Effector memory CD8-positive, alpha-beta T cell (primary cell): ENCODE data around the gene ABCF1.
A peak's percentile ranks its signal among the peaks of the same experiment; 100 is the strongest.

ENCODE experiments used
- ATAC-seq: fragments of 150-1000 bp; cut with Tn5 transposase; replicated peaks from 2 replicates; pipeline ENCODE4 v1.10.0; 2021; ENCODE audit warnings: mild to moderate bottlenecking, moderate library complexity
- DNase-seq, 3 experiments: peaks; one replicate each; pipeline ENCODE4 v3.0.0; 2021
- H3K27ac Mint-ChIP-seq, 2 donors: one replicate each; pipeline ENCODE4 v1.8.0; 2022; ENCODE audit warnings: mild to moderate bottlenecking in 2 of 2, mixed read lengths in 2 of 2, moderate library complexity in 2 of 2
- H3K27me3 Mint-ChIP-seq, 2 donors: one replicate each; pipeline ENCODE4 v1.8.0; 2022; ENCODE audit warnings: mixed read lengths in 2 of 2
- H3K36me3 Mint-ChIP-seq: one replicate; pipeline ENCODE4 v1.8.0; 2022; ENCODE audit warnings: mild to moderate bottlenecking, moderate library complexity, mixed read lengths; ENCODE audit not compliant: insufficient read depth
- H3K4me1 Mint-ChIP-seq, 2 donors: one replicate each; pipeline ENCODE4 v1.8.0; 2022; ENCODE audit warnings: low read depth in 2 of 2, mixed read lengths in 2 of 2
- H3K4me3 Mint-ChIP-seq, 2 donors: one replicate each; pipeline ENCODE4 v1.8.0; 2022; ENCODE audit warnings: mild to moderate bottlenecking in 2 of 2, mixed read lengths in 2 of 2, moderate library complexity in 2 of 2
- H3K9me3 Mint-ChIP-seq, 2 donors: one replicate each; pipeline ENCODE4 v1.8.0; 2022; ENCODE audit warnings: mixed read lengths in 2 of 2

Gene ABCF1

GRCh38 chr6:30598912-30599624, 27.8 kb downstream of the ABCF1 start:
- Mint-ChIP-seq H3K27ac (peak overlapping the region; percentile 49 to 63), H3K4me3 (no peak overlapping the region), H3K27me3 (no peaks in the 10 kb centered on the region), H3K9me3 (no peaks in the 10 kb centered on the region), H3K4me1 (peaks cover 17 to 30% of the 10 kb centered on the region in 2 donors), H3K36me3 (peaks cover 59% of the 10 kb centered on the region)
- DNase-seq (no peak), ATAC-seq (no peak)

- H3K9me3 Mint-ChIP-seq, result no peaks in the 10 kb centered on the region
- H3K36me3 Mint-ChIP-seq, result peaks cover 61% of the 10 kb centered on the region
- no peak for ATAC-seq
- no peak for DNase-seq
- no peaks in the 10 kb centered on the region for H3K27me3 Mint-ChIP-seq
- no peak overlapping the region for H3K4me3 Mint-ChIP-seq
- peak overlapping the region; percentile 49 to 91 for H3K27ac Mint-ChIP-seq
- H3K4me1 Mint-ChIP-seq, result peaks cover 17 to 34% of the 10 kb centered on the region in 2 donors
These were observed 28.5 kb downstream of the ABCF1 start for GRCh38 chr6:30599625-30600324.

- ATAC-seq (no peak), DNase-seq (no peak)
- Mint-ChIP-seq H3K36me3 (peaks cover 66% of the 10 kb centered on the region), H3K9me3 (no peaks in the 10 kb centered on the region), H3K4me3 (peak overlapping the region in 1 of 2 donors; percentile 17), H3K4me1 (peaks cover 17 to 34% of the 10 kb centered on the region in 2 donors), H3K27me3 (no peaks in the 10 kb centered on the region), H3K27ac (peak overlapping the region; percentile 49 to 91)
These were observed 29.3 kb downstream of the ABCF1 start for GRCh38 chr6:30600451-30600961.

- Mint-ChIP-seq H3K27ac (peak overlapping the region; percentile 84 to 91), H3K9me3 (no peaks in the 10 kb centered on the region), H3K36me3 (peaks cover 75% of the 10 kb centered on the region), H3K4me1 (peaks cover 20 to 34% of the 10 kb centered on the region in 2 donors), H3K27me3 (no peaks in the 10 kb centered on the region), H3K4me3 (peak overlapping the region; percentile 6 to 29)
- DNase-seq, result peak; percentile 26 to 35 (median 27)
- peak; percentile 74 for ATAC-seq
These were observed 30.2 kb downstream of the ABCF1 start for GRCh38 chr6:30601436-30601814.

- Mint-ChIP-seq H3K4me1 (peaks cover 19 to 34% of the 10 kb centered on the region in 2 donors), H3K9me3 (no peaks in the 10 kb centered on the region), H3K27me3 (no peaks in the 10 kb centered on the region), H3K27ac (peak overlapping the region; percentile 84 to 91), H3K36me3 (peaks cover 81% of the 10 kb centered on the region), H3K4me3 (peak overlapping the region in 1 of 2 donors; percentile 29)
- DNase-seq, result no peak
- no peak for ATAC-seq
These were observed 30.8 kb downstream of the ABCF1 start for GRCh38 chr6:30601815-30602641.

- ATAC-seq (no peak), DNase-seq (no peak)
- Mint-ChIP-seq H3K4me3 (no peak overlapping the region), H3K27ac (peak overlapping the region in 1 of 2 donors; percentile 70), H3K4me1 (peaks cover 21 to 35% of the 10 kb centered on the region in 2 donors), H3K9me3 (no peaks in the 10 kb centered on the region), H3K27me3 (no peaks in the 10 kb centered on the region), H3K36me3 (peaks cover 93% of the 10 kb centered on the region)
These were observed 32.7 kb downstream of the ABCF1 start for GRCh38 chr6:30603961-30604360.

- Mint-ChIP-seq H3K27ac (peak overlapping the region; percentile 87 to 92), H3K27me3 (no peaks in the 10 kb centered on the region), H3K9me3 (no peaks in the 10 kb centered on the region), H3K4me3 (no peak overlapping the region), H3K4me1 (peaks cover 47 to 55% of the 10 kb centered on the region in 2 donors), H3K36me3 (peaks cover 68% of the 10 kb centered on the region)
- DNase-seq (no peak), ATAC-seq (no peak)
These were observed 38.8 kb downstream of the ABCF1 start for GRCh38 chr6:30610065-30610464.

GRCh38 chr6:30611150-30611855, 40.1 kb downstream of the ABCF1 start:
- Mint-ChIP-seq H3K4me1 (peaks cover 50 to 55% of the 10 kb centered on the region in 2 donors), H3K4me3 (no peak overlapping the region), H3K9me3 (no peaks in the 10 kb centered on the region), H3K36me3 (peaks cover 68% of the 10 kb centered on the region), H3K27ac (peak overlapping the region; percentile 87 to 92), H3K27me3 (no peaks in the 10 kb centered on the region)
- DNase-seq (no peak), ATAC-seq (no peak)

- ATAC-seq, result no peak
- Mint-ChIP-seq H3K27ac (peak overlapping the region; percentile 87 to 92), H3K27me3 (no peaks in the 10 kb centered on the region), H3K4me3 (no peak overlapping the region), H3K4me1 (peaks cover 49 to 55% of the 10 kb centered on the region in 2 donors), H3K9me3 (no peaks in the 10 kb centered on the region), H3K36me3 (peaks cover 68% of the 10 kb centered on the region)
- DNase-seq, result no peak
These were observed 40.6 kb downstream of the ABCF1 start for GRCh38 chr6:30611856-30612194.

GRCh38 chr6:30612213-30612612, 41.0 kb downstream of the ABCF1 start:
- Mint-ChIP-seq H3K27ac (peak overlapping the region; percentile 87 to 92), H3K4me3 (no peak overlapping the region), H3K9me3 (no peaks in the 10 kb centered on the region), H3K36me3 (peaks cover 68% of the 10 kb centered on the region), H3K4me1 (peaks cover 51 to 58% of the 10 kb centered on the region in 2 donors), H3K27me3 (no peaks in the 10 kb centered on the region)
- DNase-seq (no peak), ATAC-seq (no peak)

- Mint-ChIP-seq H3K4me3 (no peak overlapping the region), H3K36me3 (peaks cover 68% of the 10 kb centered on the region), H3K9me3 (no peaks in the 10 kb centered on the region), H3K27me3 (no peaks in the 10 kb centered on the region), H3K4me1 (peaks cover 47 to 53% of the 10 kb centered on the region in 2 donors), H3K27ac (peak overlapping the region; percentile 87 to 100)
- no peak for ATAC-seq
- no peak for DNase-seq
These were observed 41.5 kb downstream of the ABCF1 start for GRCh38 chr6:30612687-30613248.

- Mint-ChIP-seq H3K36me3 (peaks cover 67% of the 10 kb centered on the region), H3K27me3 (no peaks in the 10 kb centered on the region), H3K4me3 (peak overlapping the region; percentile 34 to 97), H3K9me3 (no peaks in the 10 kb centered on the region), H3K4me1 (peaks cover 50 to 54% of the 10 kb centered on the region in 2 donors), H3K27ac (peak overlapping the region; percentile 100)
- DNase-seq (no peak), ATAC-seq (no peak)
These were observed 42.2 kb downstream of the ABCF1 start for GRCh38 chr6:30613251-30614043.
